ENCODE measurements around the gene TLCD1.

The TLCD1 gene

DNA sequence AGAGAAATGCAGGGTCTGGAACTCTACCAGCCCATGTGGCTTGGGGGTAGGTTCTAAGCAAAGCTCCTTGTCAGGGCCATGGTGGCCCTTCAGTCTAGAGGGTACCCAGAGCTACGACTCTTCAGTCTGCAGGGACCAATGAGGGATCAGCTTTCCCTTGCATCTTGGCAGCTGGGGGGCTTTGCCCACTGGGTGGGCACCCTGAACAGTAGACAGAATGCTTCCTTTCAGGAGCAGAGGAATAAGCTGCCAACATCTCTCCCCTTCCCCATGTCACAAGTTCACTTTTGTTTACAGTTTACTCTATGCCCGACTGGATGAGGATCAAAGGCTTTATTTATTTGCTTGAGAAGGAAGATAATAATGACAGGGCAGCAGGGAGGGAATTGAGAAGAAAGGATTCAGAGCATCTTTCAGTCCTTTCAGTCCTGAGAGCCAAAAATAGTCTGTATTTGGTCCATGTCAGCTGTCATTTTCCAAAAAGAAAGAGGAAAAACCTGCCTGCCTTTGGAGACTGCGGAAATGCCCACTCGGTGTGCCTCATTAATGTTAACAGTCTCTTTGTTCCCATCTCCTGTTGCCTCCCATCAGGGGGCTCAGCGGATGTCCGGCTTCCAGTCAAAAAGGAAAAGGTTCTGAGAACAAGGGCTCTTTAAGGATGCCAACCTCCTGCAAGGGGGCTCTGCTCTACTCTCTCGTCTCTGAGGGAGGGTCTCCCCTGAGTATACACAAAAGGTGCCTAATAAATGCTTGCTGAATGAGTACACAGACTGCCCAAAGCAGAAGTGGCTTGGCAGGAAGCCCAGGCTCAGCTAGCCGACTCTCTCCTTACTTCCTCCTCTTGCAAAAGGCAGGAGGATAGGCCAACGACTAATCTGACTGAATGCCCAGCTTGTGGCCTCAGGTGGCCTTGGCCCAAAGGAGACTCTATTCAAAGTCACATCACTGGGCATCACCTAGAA lies 34.8 kb upstream of the TLCD1 start:
- Histone ChIP-seq H3K27me3 (no peaks in the 10 kb centered on the region), H3K4me1 (no peaks in the 10 kb centered on the region), H3K4me3 (ENCODE audit: low read depth, low read length) (no peak overlapping the region), H3K36me3 (peaks cover 9% of the 10 kb centered on the region), H3K9me3 (no peaks in the 10 kb centered on the region)
- no peak for DNase-seq
- no peak for TF ChIP-seq CTCF (IDR thresholded peaks at IDR 0.05; ENCODE audit: low read depth, low read length)

DNA sequence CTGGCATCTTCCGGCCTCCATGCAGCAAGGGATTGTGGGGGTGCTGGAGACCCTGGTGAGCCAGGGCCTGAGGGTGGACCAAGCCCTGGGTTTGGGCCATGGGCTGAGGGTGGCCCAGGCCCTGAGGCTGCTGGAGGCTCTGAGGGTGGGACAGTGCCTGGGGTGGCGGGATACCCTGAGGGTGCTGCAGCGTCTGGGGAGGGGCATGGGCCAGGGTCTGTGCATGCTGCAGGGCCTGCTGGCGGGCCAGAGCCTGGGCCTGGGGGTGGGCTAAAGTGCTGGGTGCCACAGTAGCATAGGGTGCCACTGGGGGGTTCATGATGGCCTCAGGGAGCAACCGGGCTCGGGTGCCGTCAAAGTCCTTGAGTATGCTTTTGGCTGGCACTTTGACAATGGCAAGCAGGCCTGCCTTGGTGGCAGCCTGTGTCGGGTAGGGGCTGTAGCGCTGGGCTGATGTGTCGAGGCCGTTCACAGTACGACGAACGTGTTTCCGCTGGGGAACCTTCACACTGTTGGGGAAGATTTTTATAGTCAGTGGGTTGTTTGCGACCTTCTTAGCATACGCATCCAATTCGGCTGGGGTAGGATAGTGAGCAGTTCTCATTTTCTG lies 33.3 kb upstream of the TLCD1 start:
- H3K9me3 ChIP-seq: no peaks in the 10 kb centered on the region
- no peak overlapping the region for H3K4me3 ChIP-seq (ENCODE audit: low read depth, low read length)
- no peaks in the 10 kb centered on the region for H3K27me3 ChIP-seq
- no peaks in the 10 kb centered on the region for H3K4me1 ChIP-seq
- no peak for DNase-seq
- TF ChIP-seq CTCF (IDR thresholded peaks at IDR 0.05; ENCODE audit: low read depth, low read length): no peak
- peaks cover 9% of the 10 kb centered on the region for H3K36me3 ChIP-seq

- DNase-seq: no peak
- Histone ChIP-seq H3K9me3 (no peaks in the 10 kb centered on the region), H3K4me3 (ENCODE audit: low read depth, low read length) (no peak overlapping the region), H3K36me3 (peaks cover 9% of the 10 kb centered on the region), H3K4me1 (no peaks in the 10 kb centered on the region), H3K27me3 (no peaks in the 10 kb centered on the region)
- TF ChIP-seq CTCF (IDR thresholded peaks at IDR 0.05; ENCODE audit: low read depth, low read length): no peak
Measured at GRCh38 chr17:28758411-28759121, 32.5 kb upstream of the TLCD1 start.

GRCh38 chr17:28756049-28756804 lies 30.2 kb upstream of the TLCD1 start:
- no peak overlapping the region for H3K4me3 ChIP-seq (ENCODE audit: low read depth, low read length)
- peaks cover 6% of the 10 kb centered on the region; the same call in 1 of the 2 replicates for H3K36me3 ChIP-seq
- TF ChIP-seq CTCF (IDR thresholded peaks at IDR 0.05; ENCODE audit: low read depth, low read length): no peak
- no peak for DNase-seq
- no peaks in the 10 kb centered on the region for H3K27me3 ChIP-seq
- no peaks in the 10 kb centered on the region for H3K9me3 ChIP-seq
- no peaks in the 10 kb centered on the region for H3K4me1 ChIP-seq

DNA sequence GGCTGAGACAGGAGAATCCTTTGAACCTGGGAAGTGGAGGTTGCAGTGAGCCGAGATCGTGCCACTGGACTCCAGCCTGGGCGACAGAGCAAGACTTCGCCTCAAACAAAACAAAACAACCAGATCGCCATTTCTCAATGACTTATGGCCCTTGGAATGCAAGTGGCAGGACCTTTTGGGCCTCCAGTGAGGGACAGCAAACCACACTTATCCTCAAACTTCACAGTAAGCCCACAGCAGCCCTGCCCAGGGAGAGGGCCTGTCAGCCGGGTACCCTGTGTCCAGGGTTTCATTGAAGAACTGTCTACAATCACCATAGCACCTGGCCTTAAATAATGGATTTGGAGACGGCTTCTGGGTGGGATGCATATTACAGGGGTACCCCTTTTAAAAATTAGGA lies 29.5 kb upstream of the TLCD1 start:
- no peak for TF ChIP-seq CTCF (IDR thresholded peaks at IDR 0.05; ENCODE audit: low read depth, low read length)
- Histone ChIP-seq H3K4me1 (no peaks in the 10 kb centered on the region), H3K27me3 (no peaks in the 10 kb centered on the region), H3K9me3 (no peaks in the 10 kb centered on the region), H3K36me3 (peaks cover 7% of the 10 kb centered on the region), H3K4me3 (ENCODE audit: low read depth, low read length) (no peak overlapping the region)
- DNase-seq: no peak

Data from BE2C (cell line).